ENCODE measurements around the gene FCAR.
A peak's percentile ranks its signal among the peaks of the same experiment; 100 is the strongest.
"Not testable (repeated sequence)": the region's sequence is repeated elsewhere in the genome, so short reads cannot be mapped to it uniquely, and the experiment has no call there.

Gene FCAR

DNA sequence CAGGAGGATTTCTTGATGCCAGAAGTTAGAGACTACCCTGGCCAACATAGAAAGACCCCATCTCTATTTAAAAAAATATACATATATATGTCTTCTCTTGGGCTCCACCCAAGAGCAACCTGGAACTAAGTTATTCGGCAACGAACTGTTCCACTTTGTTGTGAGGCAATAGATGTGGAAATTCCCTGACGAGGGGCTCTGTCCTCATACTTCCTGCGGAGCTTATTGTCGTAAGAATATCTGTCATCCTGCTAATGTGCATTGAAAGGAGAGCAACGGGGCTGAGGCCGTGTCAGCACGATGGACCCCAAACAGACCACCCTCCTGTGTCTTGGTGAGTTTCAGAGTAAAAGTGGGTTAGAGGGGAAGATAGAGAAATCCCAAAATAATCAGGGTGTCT lies at the start of gene FCAR:
Gene FCAR, plus strand, starts transcription at position 246 of the 400 bp plus-strand sequence. Its CDS starts 55 bp downstream, at position 301.
- DNase-seq = peak in 1 of 58 donors; percentile 1

DNA sequence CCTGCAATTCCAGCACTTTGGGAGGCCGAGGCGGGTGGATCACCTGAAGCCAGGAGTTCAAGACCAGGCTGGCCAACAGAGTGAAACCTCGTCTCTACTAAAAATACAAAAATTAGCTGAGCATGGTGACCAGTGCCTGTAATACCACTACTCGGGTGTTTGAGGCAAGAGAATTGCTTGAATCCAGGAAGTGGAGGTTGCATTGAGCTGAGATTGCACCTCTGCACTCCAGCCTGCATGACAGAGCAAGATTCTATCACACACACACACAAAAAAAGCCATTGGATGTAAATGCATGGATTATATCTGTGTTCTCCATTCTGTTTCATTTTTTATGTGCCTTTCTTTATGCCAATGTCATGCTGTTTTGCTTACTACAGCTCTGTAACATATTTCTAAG lies 49.6 kb upstream of the FCAR start:
- DNase-seq = not testable (repeated sequence)

DNA sequence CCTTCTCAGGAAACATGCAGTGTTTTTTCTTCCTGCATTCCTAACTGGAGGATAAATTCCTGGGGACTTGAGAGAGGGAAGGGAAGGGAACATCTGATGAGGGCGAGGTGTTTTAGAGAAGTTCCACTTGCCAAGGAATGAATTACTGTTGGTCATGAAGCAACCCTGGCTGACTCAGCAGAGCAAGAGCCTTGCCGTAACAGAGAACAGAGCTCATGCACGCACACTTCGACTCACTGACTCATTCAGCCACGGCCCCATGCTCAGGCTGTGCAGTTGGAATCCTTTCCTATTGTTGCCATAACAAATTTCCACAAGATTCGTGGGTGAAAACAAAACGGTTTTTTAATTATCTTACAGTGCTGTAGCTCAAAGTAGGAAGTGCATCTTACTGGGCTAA lies 48.7 kb upstream of the FCAR start:
- not testable (repeated sequence) for DNase-seq

DNA sequence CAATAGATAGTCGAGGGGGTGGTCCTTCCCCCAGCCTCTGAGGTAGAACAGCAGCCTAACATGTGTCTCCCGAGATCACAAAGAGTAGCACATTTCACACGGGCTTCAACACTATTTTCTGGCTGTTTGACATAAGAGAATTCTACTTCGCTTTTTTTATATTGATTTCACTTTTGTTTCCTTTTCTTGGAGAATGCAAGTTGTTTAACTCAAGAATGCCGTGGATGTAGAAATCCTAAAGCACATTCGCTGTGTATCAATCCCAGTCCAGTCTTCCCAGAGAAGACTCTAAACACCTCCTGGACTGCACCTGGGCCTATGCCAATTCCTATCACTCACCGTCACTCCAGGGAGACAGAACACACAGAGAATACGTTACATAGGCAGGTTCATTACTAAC lies 46.0 kb upstream of the FCAR start:
- not testable (repeated sequence) for DNase-seq

DNA sequence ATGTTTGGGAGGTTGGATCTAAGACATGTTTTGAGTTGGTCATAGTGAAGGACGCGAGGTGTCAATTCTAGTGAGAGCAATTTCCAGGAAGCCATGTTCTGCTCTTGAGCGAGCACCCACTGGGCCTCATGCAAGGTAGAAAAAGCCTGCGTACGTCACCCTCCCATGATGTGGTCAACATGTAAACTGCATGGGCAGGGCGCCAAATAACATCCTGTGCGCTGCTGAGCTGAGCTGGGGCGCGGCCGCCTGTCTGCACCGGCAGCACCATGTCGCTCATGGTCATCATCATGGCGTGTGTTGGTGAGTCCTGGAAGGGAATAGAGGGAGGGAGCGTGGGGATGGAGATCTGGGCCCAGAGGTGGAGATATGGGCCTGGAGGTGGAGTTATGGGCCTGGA lies 41.5 kb upstream of the FCAR start, which contains the start of gene KIR2DS4:
Gene KIR2DS4, plus strand, starts transcription at position 181 of the 400 bp plus-strand sequence.
- not testable (repeated sequence) for DNase-seq

DNA sequence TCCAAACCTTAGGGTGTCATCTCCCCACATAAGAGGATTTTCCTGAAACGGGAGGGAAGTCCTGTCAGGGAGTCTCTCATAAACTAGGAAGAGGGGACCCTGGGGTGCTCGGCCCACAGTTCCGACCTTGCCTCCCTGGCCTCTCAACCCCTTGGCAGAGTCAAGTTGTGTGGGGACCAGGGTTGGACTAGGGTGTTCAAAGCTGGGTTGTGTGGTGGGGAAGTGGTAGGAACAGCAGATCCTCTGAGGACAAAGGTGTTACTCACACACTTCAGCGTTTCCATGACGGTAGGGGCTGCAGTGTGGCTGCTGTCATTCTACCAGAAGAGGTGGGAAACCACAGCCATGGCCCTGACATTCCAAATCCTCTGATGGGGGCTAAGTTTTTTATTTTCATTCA lies 38.9 kb upstream of the FCAR start:
- not testable (repeated sequence) for DNase-seq

DNA sequence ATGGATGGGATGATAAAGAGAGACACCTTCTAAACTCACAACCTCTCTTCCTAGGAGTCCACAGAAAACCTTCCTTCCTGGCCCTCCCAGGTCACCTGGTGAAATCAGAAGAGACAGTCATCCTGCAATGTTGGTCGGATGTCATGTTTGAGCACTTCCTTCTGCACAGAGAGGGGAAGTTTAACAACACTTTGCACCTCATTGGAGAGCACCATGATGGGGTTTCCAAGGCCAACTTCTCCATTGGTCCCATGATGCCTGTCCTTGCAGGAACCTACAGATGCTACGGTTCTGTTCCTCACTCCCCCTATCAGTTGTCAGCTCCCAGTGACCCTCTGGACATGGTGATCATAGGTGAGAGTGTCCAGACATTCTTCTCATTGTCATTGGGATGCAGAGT lies 36.5 kb upstream of the FCAR start:
- not testable (repeated sequence) for DNase-seq

DNA sequence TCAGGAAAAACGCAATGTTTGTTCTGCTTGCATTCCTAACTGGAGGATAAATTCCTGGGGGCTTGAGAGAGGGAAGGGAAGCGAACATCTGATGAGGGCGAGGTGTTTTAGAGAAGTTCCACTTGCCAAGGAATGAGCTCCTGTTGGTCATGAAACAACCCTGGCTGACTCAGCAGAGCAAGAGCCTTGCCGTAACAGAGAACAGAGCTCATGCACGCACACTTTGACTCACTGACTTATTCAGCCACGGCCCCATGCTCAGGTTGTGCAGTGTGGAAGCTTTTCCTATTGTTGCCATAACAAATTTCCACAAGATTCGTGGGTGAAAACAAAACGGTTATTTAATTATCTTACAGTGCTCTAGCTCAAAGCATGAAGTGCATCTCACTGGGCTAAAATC lies 30.9 kb upstream of the FCAR start:
- not testable (repeated sequence) for DNase-seq

DNA sequence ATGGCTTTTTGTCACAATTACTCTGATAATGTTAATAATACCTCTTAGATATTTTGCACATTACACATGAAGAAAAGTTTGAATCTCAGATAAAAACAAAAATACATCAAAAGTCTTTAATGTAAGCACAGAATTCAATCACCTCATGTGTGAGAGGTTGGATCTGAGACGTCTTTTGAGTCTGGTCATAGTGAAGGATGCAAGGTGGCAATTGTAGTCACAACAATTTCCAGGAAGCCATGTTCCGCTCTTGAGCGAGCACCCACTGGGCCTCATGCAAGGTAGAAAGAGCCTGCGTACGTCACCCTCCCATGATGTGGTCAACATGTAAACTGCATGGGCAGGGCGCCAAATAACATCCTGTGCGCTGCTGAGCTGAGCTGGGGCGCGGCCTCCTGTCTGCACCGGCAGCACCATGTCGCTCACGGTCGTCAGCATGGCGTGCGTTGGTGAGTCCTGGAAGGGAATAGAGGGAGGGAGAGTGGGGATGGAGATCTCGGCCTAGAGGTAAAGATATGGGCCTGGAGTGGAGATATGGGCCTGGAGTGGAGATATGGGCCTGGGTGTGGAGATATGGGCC lies 23.9 kb upstream of the FCAR start, which contains the start of gene KIR3DL2:
Gene KIR3DL2, plus strand, starts transcription at position 383 of the 580 bp plus-strand sequence. Its CDS starts 33 bp downstream, at position 416.
- DNase-seq = not testable (repeated sequence)

DNA sequence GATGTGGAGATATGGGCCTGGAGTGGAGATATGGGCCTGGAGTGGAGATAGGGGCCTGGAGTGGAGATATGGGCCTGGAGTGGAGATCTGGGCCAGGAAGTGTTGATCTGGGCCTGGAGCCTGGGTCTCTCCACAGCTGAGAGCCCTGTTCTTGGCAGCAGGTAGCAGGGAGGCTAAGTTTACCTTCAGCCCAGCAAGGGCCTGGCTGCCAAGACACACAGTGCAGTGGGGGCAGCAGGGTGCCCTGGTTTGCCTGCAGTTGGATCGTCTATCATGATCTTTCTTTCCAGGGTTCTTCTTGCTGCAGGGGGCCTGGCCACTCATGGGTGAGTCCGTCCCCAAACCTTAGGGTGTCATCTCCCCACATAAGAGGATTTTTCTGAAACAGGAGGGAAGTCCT lies 23.1 kb upstream of the FCAR start:
- DNase-seq = no peak

DNA sequence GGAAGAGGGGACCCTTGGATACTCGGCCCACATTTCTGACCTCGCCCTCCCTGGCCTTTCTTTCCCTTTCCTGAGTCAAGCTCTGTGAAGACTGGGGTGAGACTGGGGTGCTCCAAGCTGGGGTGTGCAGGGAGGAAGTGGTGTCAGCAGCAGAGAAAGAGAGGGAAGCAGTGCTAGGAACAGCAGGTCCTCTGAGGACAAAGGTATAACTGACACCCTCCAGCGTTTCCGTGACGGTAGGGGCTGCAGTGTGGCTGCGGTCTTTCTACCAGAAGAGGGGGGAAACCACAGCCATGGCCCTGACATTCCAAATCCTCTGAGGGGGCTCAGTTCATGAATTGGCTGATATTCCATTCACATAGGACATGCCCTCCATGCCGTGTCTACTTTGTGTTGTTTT lies 22.7 kb upstream of the FCAR start:
- no peak for DNase-seq

DNA sequence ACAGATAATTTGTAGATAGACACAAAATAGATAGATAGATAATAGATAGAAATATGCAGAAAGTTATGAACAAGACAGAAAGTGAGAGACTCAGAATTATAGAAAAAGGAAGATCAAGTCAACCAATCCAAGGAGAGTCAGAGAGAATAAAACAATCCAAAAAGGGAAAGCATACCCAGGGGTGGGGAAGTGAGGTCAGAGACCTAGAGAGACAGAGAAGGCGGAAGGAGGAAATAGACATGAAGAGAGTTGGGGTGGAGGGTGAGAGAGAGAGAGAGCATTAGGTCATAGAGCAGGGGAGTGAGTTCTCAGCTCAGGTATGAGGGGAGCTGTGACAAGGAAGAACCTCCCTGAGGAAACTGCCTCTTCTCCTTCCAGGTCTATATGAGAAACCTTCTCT lies 18.8 kb upstream of the FCAR start:
- DNase-seq = not testable (repeated sequence)

DNA sequence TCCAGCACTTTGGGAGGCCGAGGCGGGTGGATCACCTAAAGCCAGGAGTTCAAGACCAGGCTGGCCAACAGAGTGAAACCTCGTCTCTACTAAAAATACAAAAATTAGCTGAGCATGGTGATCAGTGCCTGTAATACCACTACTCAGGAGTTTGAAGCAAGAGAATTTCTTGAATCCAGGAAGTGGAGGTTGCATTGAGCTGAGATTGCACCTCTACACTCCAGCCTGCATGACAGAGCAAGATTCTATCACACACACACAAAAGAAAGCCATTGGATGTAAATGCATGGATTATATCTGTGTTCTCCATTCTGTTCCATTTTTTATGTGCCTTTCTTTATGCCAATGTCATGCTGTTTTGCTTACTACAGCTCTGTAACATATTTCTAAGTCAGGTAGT lies 15.6 kb upstream of the FCAR start:
- DNase-seq = not testable (repeated sequence)

DNA sequence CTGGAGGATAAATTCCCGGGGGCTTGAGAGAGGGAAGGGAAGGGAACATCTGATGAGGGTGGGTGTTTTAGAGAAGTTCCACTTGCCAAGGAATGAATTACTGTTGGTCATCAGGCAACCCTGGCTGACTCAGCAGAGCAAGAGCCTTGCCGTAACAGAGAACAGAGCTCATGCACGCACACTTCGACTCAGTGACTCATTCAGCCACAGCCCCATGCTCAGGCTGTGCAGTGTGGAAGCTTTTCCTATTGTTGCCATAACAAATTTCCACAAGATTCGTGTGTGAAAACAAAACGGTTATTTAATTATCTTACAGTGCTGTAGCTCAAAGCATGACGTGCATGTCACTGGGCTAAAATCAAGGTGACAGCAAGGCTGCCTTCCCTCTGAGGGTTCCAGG lies 14.6 kb upstream of the FCAR start:
- DNase-seq = not testable (repeated sequence)

DNA sequence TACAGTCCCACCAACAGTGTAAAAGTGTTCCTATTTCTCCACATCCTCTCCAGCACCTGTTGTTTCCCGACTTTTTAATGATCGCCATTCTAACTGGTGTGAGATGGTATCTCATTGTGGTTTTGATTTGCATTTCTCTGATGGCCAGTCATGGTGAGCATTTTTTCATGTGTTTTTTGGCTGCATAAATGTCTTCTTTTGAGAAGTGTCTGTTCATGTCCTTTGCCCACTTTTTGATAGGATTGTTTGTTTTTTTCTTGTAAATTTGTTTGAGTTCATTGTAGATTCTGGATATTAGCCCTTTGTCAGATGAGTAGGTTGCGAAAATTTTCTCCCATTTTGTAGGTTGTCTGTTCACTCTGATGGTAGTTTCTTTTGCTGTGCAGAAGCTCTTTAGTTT lies 10.6 kb upstream of the FCAR start:
- DNase-seq = not testable (repeated sequence)

DNA sequence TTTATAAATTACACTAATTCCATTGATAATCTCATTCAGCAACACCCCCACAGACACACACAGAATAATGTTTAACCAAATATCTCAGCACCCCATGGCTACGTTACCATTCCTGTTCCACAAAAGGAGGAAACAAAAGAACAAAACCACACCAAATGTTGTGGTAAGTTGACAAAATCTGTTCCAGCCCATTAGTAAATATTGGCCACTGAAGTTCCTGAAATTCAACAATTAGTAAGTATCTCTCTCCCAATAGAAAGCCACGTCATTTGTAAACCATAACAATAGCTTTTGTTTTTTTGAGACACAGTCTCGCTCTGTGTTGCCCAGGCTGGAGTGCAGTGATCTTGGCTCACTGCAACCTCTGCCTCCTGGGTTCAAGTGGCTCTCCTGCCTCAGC lies 2.3 kb upstream of the FCAR start:
- DNase-seq = no peak

DNA sequence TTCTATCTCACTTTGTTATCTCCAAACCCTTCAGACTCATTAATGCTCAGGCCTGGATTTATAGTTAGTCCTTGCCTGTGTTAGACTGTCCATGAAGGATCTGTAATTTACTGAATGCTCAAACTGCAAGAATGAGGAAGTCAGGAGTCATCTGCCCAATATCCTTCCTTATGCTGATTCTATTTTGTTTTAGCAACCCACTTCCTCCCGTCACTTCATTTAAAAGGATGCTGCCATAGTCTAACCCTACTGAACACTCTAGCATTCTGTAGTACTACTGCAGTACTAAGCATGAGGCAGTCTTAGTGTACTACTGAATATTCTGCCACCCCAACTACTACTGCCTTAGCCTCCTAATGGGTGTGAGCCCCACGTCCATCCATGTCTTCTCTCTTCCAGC lies 1.5 kb downstream of the FCAR start:
- DNase-seq = no peak

DNA sequence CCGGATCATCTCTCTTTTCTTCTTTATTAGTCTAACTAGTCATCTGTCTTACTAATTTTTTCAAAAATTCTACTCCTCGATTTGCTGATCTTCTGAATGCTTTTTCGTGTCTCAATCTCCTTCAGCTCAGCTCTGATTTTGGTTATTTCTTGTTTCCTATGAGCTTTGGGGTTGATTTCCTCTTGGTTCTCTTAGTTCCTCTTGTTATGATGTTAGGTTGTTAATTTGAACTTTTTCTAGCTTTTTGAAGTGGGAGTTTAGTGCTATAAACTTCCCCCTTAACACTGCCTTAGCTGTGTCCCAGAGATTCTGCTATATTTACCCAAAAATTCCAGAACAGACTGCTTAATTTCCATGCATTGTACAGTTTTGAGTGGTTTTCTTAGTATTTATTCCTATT lies 3.4 kb downstream of the FCAR start:
- no peak for DNase-seq

DNA sequence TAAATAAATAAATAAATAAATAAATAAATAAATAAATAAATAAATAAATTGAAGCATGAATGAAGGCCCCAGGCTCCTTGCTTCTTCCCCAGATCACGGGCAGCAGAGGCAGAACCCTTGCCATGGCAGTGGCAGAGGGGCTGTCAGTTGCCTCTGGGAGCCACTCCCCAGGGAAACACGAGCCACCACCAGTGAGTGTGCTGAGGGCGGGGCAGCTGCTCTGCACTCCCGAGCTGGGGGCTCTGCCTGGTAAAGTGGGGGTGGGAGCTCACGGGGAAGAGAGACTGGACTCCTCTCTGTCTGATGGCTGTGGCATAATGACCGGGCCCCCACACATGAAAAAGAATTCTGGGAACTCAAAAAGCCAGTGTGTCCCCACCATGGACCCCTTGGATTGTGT lies 7.8 kb downstream of the FCAR start:
- DNase-seq = no peak

DNA sequence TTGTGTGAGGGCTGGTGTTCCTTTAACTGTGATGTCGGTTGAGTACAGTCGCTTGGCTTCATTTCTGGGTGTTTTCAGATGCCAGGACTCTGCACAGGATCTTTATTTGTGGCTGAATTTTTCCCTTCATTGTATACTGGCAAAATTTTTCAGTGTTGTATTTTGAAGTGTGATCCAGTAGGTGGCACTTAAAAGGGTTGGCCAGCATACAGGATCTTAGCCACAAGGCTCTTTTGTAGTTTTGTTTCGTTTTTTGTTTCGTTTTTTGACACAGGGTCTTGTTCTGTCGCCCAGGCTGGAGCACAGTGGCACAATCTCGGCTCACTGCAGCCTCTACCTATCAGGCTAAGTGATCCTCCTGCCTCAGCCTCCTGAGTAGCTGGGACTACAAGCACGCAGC lies 8.7 kb downstream of the FCAR start:
- DNase-seq = no peak

DNA sequence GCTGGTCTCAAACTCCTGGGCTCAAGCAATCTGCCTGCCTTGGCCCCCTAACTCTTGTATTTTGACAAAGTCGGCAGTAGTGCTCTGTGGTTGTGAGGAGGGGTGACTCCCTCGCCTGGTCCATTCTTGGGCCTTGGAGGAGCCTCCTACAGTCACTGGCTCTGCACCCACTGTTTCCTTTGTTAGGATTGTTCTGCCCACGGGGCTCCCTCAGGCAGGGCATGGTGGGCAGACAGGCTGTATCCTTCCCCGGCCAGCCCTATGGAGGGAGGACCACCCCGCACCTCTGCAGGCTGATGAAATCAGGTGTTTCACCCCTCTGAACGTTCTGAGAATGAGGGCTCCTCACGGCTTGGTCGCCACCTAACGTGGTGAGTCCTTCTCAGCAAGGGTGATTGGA lies 9.2 kb downstream of the FCAR start:
- no peak for DNase-seq

DNA sequence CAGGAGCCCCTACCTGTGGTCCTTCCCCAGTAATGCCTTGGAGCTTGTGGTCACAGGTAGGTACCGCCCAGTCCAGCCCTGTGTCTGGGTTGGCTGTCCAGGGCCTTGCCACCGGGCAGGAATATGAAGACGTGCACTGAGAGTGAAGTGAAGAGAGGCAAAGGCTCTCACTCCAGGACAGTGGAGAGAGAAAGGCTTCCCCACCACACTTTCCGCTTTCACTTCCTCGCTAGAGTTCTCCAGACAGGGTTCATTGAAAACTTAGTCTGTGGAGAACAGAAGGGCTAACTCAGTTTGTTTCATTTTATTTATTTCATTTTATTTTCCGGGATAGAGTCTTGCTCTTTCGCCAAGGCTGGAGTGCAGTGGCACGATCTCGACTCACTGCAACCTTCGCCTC lies 14.2 kb downstream of the FCAR start:
- no peak for DNase-seq

DNA sequence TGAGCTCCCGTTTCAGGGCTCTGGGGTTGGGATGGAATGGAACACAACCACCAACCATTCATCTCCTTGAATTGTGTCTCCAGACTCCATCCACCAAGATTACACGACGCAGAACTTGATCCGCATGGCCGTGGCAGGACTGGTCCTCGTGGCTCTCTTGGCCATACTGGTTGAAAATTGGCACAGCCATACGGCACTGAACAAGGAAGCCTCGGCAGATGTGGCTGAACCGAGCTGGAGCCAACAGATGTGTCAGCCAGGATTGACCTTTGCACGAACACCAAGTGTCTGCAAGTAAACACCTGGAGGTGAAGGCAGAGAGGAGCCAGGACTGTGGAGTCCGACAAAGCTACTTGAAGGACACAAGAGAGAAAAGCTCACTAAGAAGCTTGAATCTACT lies 15.5 kb downstream of the FCAR start:
- no peak for DNase-seq

DNA sequence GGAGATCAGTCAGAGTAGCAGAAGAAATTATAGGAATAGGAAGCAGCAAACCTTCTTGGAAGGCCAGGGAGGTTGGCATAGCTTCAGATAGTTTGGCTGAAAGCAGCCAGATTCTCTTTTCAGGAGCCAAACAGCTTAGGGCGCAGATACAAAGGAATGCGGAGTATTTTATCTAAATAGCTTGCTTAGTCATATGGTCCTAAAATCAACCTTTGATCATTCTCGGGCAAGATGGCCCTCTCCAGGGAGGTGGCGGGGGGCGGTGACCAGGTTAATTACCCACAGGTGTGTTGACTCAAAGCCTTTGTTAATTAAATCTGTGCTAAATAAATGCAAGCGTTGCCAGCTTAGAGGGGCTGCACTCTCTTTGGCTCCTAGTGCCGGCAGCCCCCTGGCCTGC lies 19.4 kb downstream of the FCAR start:
- no peak for DNase-seq

Data from anterior cingulate cortex (tissue), 58 donors.